ENCODE results near the gene PLCH1. TPM values are rescaled to one million over a fixed set of nuclear protein-coding genes. Genes with fewer than 3 reads are reported as not detected.

PLCH1 gene
- total and polyA plus RNA-seq, 2 of the 8 experiments (the other 6 are each of a cell fraction or from before 2014, with no cell fraction given) = 5.8 to 17.2 TPM

DNA sequence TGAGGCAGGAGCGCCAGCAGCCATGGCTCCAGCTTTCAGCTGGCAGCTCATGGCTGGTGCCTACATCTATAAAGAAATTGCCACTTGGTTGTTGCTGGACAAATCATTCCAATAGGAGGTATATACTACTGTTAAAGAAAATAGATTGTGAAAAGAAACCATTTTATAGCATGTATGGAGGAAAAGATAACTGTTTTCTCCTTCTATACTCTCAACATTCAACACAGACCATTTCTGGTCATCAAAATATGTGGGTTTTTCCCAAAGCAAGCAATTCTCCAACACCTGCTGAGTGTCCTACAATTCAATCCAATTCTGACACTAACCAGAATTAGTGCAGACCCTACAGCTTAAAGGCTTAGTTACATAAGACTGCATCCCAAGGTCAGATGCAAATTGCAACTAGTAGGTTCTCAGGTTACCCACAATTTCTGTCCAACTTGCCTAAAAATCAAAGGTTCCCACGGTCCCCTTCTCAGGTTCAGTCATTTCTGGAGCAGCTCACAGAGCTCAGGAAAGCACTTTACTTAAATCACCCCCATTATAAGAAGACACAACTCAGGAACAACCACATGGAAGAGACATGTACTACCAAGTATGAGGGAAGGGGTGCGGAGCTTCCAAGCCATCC, 409.0 kb downstream of the PLCH1 start:
- Histone ChIP-seq H2BK12ac (ENCODE audit: low read depth, low read length) (no peak overlapping the region), H2BK20ac (ENCODE audit: low read length) (no peak overlapping the region), H3K79me1 (ENCODE audit: low read depth, low read length) (no peaks in the 10 kb centered on the region), H2BK15ac (ENCODE audit: low read length) (no peak overlapping the region), H3K27ac (ENCODE audit: low read depth, low read length) (no peak overlapping the region), H3K18ac (ENCODE audit: extremely low read depth, low read length) (no peak overlapping the region), H4K5ac (ENCODE audit: insufficient read length, low read depth, low read length) (no peak overlapping the region), H3K79me2 (ENCODE audit: control insufficient read depth in 1 of 2, insufficient read depth in 2 of 2, low read length in 2 of 2) (no peaks in the 10 kb centered on the region), H3K4ac (replicated peaks; ENCODE audit: insufficient read length, low read depth, low read length) (no peak overlapping the region), H2BK120ac (replicated peaks; ENCODE audit: low read depth, low read length) (no peak overlapping the region), H3K27me3 (replicated peaks in 1 of 4; ENCODE audit: control insufficient read depth in 3 of 4, extremely low read depth in 1 of 4, insufficient read depth in 3 of 4, low read length in 3 of 4) (no peaks in the 10 kb centered on the region), H3K4me2 (ENCODE audit: insufficient read depth in 1 of 2, low read depth in 2 of 2, low read length in 2 of 2) (no peak overlapping the region), H3K56ac (replicated peaks; ENCODE audit: insufficient read length, low read depth, low read length) (no peak overlapping the region), H2AK5ac (ENCODE audit: low read depth, low read length) (no peak overlapping the region), H3K23ac (ENCODE audit: insufficient read length) (no peak overlapping the region), H3K9me3 (ENCODE audit: insufficient read depth in 2 of 2, low read depth in 1 of 2, low read length in 1 of 2) (no peaks in the 10 kb centered on the region), H3K36me3 (ENCODE audit: control insufficient read depth in 2 of 4, insufficient read depth in 4 of 4, low read length in 3 of 4) (no peaks in the 10 kb centered on the region), H3K14ac (ENCODE audit: insufficient read length) (no peak overlapping the region), H3K9ac (replicated peaks in 1 of 4; ENCODE audit: extremely low read depth in 1 of 4, low read depth in 3 of 4, low read length in 3 of 4) (no peak overlapping the region), H3K4me1 (replicated peaks in 1 of 4; ENCODE audit: control insufficient read depth in 3 of 4, insufficient read depth in 4 of 4, low read length in 3 of 4) (no peaks in the 10 kb centered on the region), H4K8ac (ENCODE audit: extremely low read depth, insufficient read depth, low read length) (no peak overlapping the region), H3K4me3 (ENCODE audit: extremely low read depth in 1 of 4, insufficient read depth in 2 of 4, low read depth in 3 of 4, low read length in 4 of 4) (no peak overlapping the region), H4K20me1 (replicated peaks in 1 of 2; ENCODE audit: control insufficient read depth in 1 of 2, insufficient read depth in 2 of 2, low read length in 2 of 2) (no peaks in the 10 kb centered on the region), H2AFZ (ENCODE audit: low read length) (no peak overlapping the region), H3K23me2 (ENCODE audit: low read depth, low read length) (no peaks in the 10 kb centered on the region), H4K91ac (replicated peaks; ENCODE audit: insufficient read length, low read length) (no peak overlapping the region), H2BK5ac (ENCODE audit: low read depth, low read length) (no peak overlapping the region)
- CTCF ChIA-PET (ENCODE audit: partially characterized antibody) = interaction anchor here (1.2 to 1.6 kb wide), 3 partner anchors 9 to 16 kb away, joined by 3 to 7 read pairs (median 6); no protein-coding TSS in a partner anchor
- DNase-seq (ENCODE audit: low read depth in 1 of 2, low spot score in 2 of 2) = no peak
- 92% methylated on average over 3 of the region's 3 CpGs; no CpG with 5 or more reads in 1 of the 2 experiments for WGBS, 2 experiments (ENCODE audit: extremely low coverage in 1 of 2, insufficient coverage in 1 of 2, insufficient read length in 1 of 2, insufficient replicate concordance in 2 of 2, low coverage in 1 of 2, low lambda C conversion rate in 2 of 2, missing lambda C conversion rate in 1 of 2)
- POLR2A ChIA-PET (ENCODE audit: partially characterized antibody) = no interaction called here
- no peak for FAIRE-seq
- TF ChIP-seq BACH1 (IDR thresholded peaks at IDR 0.05; ENCODE audit: low read length) = no peak
- no peak for TF ChIP-seq HDAC6 (IDR thresholded peaks at IDR 0.05; ENCODE audit: low read depth, low read length)
- TF ChIP-seq ZNF274 (IDR thresholded peaks at IDR 0.05; ENCODE audit: borderline replicate concordance, extremely low read depth, low read length) = no peak
- no peak for TF ChIP-seq TEAD4 (IDR thresholded peaks at IDR 0.05; ENCODE audit: low read depth, low read length)
- TF ChIP-seq TAF7 (optimal IDR thresholded peaks at IDR 0.05; ENCODE audit: borderline replicate concordance, low read depth, low read length) = no peak
- no peak for TF ChIP-seq CTCF (IDR thresholded peaks at IDR 0.05; ENCODE audit: control extremely low read depth in 1 of 3, insufficient read depth in 1 of 3, low read depth in 1 of 3, low read length in 3 of 3)
- no peak for TF ChIP-seq PHF8 (conservative IDR thresholded peaks at IDR 0.05; ENCODE audit: low read depth, low read length)
- TF ChIP-seq TAF1 (IDR thresholded peaks at IDR 0.05; ENCODE audit: low read depth, low read length) = no peak
- TF ChIP-seq YY1 (IDR thresholded peaks at IDR 0.05; ENCODE audit: low read depth, low read length) = no peak
- no peak for TF ChIP-seq KDM5A (IDR thresholded peaks at IDR 0.05; ENCODE audit: low read length)
- no peak for TF ChIP-seq RXRA (IDR thresholded peaks at IDR 0.05; ENCODE audit: insufficient read depth, low read depth, low read length)

Measured in H1 (cell line).